DMS79 (cell line): ENCODE results near the gene GRIN1.

ENCODE experiments used
- DNase-seq: peaks from one replicate; lab custom pipeline; 2025; lab: John Stamatoyannopoulos, UW

GRIN1 gene

DNA sequence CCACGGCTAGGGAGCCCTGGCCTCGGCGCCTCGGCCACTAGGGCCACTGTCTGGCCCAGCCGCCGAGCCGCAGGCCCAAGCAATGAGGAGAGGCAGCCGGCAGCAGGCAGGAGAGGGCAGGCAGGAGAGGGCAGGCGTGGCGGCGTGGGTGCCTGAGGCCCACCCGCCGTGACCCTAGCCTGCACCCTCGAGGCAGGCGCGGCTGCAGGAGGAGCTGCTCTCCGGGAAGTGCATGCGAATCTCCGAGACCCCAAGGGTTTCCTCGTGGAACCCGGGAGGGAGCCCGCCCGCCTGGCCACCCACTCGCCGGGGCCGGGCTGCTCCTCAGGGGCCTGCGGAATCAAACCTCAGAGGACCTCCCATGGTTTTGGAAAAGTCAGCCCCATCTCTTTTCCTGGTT is 9.3 kb downstream of the GRIN1 start:
- DNase-seq, result no peak

GRCh38 chr9:137148661-137149060 is 9.7 kb downstream of the GRIN1 start:
- peak; percentile 95 for DNase-seq

DNA sequence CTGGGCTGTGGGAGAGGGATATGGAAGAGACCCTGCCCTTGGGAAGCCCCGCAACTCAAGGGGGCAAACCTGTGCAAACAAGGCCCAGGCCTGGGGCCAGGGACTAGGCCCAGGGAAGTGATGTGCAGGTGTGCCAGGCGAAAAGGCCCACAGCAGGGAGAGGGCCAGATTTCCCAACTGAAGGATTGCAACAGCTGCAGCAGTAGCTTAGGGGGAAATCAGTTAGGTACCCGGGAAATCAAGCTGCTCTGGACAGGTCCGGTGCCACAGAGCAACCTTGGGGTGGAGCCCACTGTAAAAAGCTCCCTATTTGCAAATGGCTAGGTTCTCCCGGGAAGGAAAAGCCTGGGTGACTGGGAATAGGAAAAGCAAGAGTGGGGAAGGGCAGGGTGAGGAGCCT is 10.4 kb downstream of the GRIN1 start:
- DNase-seq, result no peak

DNA sequence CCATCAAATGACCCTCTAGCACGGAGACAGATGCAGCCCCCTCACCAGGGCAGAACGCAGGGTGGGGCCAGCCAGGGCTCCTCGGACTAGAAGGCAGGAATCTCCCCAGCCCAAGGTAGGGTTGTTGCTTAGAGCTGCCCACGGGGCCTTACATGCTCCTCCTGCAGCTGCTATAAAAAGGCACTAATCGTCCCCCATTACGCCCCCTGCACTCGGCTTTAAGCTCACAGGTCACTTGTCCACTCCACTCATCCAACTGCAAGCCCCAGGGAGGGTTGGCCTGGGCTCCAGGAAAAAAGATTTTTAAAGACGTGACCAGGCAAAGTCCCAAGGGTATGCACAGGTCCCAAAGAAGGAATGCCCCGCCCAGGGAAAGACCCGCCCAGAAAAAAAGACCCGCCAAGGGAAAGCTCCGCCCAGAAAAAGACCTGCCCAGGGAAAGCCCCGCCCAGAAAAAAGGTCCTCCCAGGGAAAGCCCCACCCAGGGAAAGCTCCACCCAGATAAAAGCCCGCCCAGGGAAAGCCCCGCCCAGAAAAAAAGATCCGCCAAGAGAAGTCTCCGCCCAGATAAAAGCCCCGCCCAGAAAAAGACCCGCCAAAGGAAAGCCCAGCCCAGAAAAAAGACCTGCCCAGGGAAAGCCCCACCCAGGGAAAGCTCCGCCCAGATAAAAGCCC is 11.1 kb downstream of the GRIN1 start:
- no peak for DNase-seq

- no peak for DNase-seq
These were observed 11.9 kb downstream of the GRIN1 start for GRCh38 chr9:137150617-137151457.

- DNase-seq, result no peak
These were observed 14.0 kb downstream of the GRIN1 start for GRCh38 chr9:137152844-137153405.

DNA sequence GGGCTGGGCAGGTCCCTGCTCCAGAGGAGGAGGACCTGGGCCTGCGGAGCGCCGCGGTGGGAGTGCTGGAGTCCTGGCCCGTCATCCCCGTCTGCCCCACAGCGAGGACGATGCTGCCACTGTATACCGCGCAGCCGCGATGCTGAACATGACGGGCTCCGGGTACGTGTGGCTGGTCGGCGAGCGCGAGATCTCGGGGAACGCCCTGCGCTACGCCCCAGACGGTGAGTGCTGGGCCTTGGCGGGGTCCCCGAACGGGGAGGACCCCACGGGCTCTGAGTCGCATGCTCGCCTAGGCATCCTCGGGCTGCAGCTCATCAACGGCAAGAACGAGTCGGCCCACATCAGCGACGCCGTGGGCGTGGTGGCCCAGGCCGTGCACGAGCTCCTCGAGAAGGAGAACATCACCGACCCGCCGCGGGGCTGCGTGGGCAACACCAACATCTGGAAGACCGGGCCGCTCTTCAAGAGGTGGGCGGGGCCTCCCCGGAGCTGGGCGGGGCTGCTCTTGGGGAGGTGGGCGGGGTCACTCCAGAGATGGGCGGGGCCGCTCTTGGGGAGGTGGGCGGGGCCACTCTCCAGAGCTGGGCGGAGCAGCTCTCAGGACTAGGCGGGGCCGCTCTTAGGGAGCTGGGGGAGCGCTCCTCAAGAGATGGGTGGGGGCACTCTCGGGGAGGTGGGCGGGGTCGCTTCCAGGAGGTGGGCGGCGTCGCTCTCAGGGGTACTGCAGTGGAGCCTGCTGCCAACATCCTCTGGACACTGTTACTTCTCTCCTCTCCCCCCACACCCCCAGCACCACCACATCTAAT is 17.8 kb downstream of the GRIN1 start:
- DNase-seq, result no peak

GRCh38 chr9:137157618-137158415 is 18.9 kb downstream of the GRIN1 start:
- DNase-seq, result no peak

DNA sequence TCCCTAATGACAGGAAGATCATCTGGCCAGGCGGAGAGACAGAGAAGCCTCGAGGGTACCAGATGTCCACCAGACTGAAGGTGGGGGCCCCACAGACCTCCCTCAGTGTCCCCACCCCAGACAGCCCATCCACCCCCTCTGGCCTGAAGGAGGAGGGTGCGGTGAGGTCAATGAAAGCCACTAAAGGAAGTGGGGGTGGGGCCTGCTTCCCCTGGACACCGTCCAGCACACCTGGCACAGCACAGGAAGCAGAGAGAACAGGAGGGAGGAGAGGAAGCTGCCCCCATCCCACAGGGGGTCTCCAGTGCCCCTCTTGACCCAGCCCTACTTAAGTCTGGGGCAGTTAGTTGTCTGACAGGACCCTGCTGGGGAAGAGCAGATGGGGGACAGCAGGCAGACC is 19.7 kb downstream of the GRIN1 start:
- DNase-seq, result no peak

GRCh38 chr9:137159105-137160053 is 20.4 kb downstream of the GRIN1 start:
- DNase-seq, result no peak

GRCh38 chr9:137160054-137160425 is 21.1 kb downstream of the GRIN1 start:
- no peak for DNase-seq

DNA sequence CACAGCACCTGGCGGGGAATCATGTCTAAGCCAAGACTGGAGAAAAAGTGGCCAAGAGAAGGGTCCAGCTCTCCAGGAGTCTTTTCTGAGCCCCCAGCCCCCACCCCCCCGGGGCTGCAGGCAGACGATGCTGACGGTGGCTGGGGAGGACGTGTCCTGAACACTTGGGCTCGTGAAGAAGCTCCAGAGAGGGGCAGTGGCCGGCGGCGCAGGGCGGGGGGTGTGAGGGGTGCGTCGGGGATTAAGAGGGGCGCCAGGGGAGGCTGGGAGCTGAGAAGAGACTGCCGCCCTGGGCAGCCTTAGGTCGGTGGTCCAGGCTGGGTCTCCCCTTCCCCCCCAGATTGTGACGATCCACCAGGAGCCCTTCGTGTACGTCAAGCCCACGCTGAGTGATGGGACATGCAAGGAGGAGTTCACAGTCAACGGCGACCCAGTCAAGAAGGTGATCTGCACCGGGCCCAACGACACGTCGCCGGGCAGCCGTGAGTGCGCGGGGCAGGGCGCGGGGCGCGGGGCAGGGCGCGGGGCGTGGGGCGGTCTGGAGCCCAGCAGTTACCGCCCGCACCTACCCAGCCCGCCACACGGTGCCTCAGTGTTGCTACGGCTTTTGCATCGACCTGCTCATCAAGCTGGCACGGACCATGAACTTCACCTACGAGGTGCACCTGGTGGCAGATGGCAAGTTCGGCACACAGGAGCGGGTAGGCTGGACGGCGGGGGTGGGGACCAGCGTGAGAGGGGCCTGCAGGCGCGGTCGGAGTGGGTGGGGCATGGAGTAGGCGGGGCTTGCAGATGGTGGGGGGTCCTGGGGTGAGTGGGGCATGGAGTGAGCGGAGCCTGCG is 22.0 kb downstream of the GRIN1 start:
- DNase-seq, result peak; percentile 65

DNA sequence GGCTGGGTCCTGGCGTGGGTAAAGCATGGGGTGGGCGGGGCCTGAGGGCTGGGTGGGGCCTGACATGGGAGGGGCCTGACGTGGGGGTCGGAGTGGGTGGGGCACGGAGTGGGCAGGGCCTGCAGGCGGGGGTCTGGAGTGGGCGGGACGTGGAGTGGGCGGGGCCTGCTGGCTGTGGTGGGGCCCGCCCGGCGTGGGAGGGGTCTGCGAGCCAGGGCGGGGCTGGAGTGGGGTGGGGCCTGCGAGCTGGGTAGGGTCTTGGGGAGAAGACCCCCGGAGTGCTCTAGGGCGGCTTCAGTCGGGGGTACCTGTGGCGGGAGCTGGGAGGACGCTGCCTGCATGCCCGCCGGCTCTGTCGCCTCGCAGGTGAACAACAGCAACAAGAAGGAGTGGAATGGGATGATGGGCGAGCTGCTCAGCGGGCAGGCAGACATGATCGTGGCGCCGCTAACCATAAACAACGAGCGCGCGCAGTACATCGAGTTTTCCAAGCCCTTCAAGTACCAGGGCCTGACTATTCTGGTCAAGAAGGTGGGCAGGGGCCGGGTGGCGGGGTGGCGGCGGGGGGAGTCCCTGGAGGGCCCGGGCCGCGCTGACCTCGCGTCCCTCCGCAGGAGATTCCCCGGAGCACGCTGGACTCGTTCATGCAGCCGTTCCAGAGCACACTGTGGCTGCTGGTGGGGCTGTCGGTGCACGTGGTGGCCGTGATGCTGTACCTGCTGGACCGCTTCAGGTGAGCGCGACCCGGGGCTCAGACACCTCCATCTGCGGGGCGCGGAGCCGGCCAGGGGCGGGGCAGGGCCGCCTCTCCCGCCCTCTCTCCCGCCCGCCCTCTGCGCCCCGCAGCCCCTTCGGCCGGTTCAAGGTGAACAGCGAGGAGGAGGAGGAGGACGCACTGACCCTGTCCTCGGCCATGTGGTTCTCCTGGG is 22.9 kb downstream of the GRIN1 start:
- no peak for DNase-seq

DNA sequence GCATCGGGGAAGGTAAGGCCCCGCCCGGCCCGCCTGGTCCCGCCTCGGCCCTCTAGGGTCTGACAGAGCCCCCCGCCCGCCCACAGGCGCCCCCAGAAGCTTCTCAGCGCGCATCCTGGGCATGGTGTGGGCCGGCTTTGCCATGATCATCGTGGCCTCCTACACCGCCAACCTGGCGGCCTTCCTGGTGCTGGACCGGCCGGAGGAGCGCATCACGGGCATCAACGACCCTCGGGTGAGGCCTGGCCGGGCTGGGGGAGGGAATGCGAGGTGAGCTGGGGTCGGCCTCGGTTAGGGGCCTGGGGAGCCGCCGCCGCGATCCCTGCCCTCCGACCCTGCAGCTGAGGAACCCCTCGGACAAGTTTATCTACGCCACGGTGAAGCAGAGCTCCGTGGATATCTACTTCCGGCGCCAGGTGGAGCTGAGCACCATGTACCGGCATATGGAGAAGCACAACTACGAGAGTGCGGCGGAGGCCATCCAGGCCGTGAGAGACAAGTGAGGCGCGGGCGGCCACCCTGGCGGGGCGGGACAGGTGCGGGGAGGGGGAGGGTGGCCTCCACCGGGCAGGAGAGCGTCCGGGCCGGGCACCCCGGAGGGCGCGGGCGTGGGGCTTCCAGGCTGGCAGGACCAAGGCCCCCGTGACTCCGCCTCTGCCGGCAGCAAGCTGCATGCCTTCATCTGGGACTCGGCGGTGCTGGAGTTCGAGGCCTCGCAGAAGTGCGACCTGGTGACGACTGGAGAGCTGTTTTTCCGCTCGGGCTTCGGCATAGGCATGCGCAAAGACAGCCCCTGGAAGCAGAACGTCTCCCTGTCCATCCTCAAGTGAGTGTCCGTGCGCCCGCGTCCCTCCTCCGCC is 23.8 kb downstream of the GRIN1 start:
- no peak for DNase-seq

- DNase-seq, result no peak
These were observed 24.4 kb downstream of the GRIN1 start for GRCh38 chr9:137163365-137163715.

DNA sequence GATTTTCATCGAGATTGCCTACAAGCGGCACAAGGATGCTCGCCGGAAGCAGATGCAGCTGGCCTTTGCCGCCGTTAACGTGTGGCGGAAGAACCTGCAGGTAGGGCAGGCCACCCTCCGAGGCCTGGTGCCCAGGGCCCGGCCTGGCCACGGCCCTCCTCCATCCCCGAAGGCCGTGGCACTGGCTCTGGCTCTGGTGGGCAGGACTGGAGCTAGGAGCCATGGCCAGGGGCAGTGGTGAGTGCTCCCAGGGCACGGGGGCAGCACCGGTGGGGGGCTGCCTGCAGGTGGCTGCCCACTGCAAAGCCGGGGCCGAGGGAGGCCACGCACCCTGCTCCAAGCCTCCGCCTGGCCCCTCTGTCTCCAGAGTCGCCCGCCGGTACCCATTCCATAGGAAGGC is 24.9 kb downstream of the GRIN1 start:
- DNase-seq, result no peak
